Activated CD4-positive, alpha-beta memory T cell treated with anti-CD3 and anti-CD28 coated beads, Interleukin-2, amount 10 ng/mL, durations not matched to agents 7 days and 5 days (primary cell): ENCODE measurements around the gene MTARC2. TPM values are rescaled to one million over a fixed set of nuclear protein-coding genes. Genes with fewer than 3 reads are reported as not detected.

Experiments used
- CTCF ChIA-PET: fragments of 350-600 bp; sonication (Branson Sonifier 250); formaldehyde crosslinking; loops from one replicate; lab custom pipeline; 2021; ENCODE audit warnings: antibody characterized with exemption, inconsistent platforms; lab: Charles Lee
- POLR2A ChIA-PET: fragments of 350-600 bp; sonication (Branson Sonifier 250); formaldehyde crosslinking; loops from one replicate; lab custom pipeline; 2021; ENCODE audit warnings: antibody characterized with exemption; lab: Charles Lee
- DNase-seq: peaks from one replicate; pipeline ENCODE4 v3.0.0-alpha.2; 2020
- H3K27ac Mint-ChIP-seq: one replicate; pipeline ENCODE4 v1.8.0; 2021; ENCODE audit warnings: mild to moderate bottlenecking, mixed read lengths
- H3K27me3 Mint-ChIP-seq: one replicate; pipeline ENCODE4 v1.8.0; 2021; ENCODE audit warnings: mixed read lengths
- H3K36me3 Mint-ChIP-seq: one replicate; pipeline ENCODE4 v1.8.0; 2021; ENCODE audit warnings: low read depth, mixed read lengths
- H3K4me1 Mint-ChIP-seq: one replicate; pipeline ENCODE4 v1.8.0; 2021; ENCODE audit warnings: mixed read lengths
- H3K4me3 Mint-ChIP-seq: one replicate; pipeline ENCODE4 v1.8.0; 2021; ENCODE audit warnings: mild to moderate bottlenecking, mixed read lengths
- H3K9me3 Mint-ChIP-seq: one replicate; pipeline ENCODE4 v1.8.0; 2021; ENCODE audit warnings: mixed read lengths
- total RNA-seq, 2 experiments: library from RNA; stranded (reverse); gene quantifications; one replicate each; pipeline ENCODE4 v1.2.3, GENCODE V29; 2021

Gene MTARC2
- total RNA-seq, 2 experiments from 2014 or later: not detected

DNA sequence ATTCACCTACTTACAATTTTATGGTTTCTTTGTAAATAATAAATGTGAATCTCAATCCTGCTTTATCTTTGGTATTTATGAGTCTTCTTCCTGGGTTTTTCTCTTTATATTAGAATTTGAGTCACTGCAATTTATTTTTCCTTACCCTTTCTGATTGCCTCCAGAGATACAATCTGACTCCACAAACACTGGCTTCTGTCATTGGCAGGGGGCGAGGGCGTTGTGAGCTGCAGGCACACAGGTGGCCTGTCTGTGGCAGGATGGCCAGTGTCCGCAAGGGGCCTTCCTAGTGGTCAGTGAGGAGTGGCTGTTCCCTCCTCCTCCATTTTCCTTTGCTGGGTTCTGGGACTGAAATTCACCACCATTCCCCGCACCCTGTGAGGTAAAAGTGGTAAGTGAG is 36.6 kb downstream of the MTARC2 start:
- no peak overlapping the region for H3K4me3 Mint-ChIP-seq
- no peaks in the 10 kb centered on the region for H3K9me3 Mint-ChIP-seq
- no peaks in the 10 kb centered on the region for H3K4me1 Mint-ChIP-seq
- DNase-seq: no peak
- H3K27me3 Mint-ChIP-seq: peaks cover 61% of the 10 kb centered on the region
- no peaks in the 10 kb centered on the region for H3K36me3 Mint-ChIP-seq
- CTCF ChIA-PET: interaction anchor here (1.6 kb wide), 1 partner anchor 11 kb away, joined by 3 read pairs; no protein-coding TSS in a partner anchor
- no peak overlapping the region for H3K27ac Mint-ChIP-seq
- POLR2A ChIA-PET: no interaction called here

GRCh38 chr1:220785166-220786056 is 37.3 kb downstream of the MTARC2 start:
- H3K27me3 Mint-ChIP-seq: peaks cover 61% of the 10 kb centered on the region
- no peaks in the 10 kb centered on the region for H3K9me3 Mint-ChIP-seq
- POLR2A ChIA-PET: no interaction called here
- no peaks in the 10 kb centered on the region for H3K36me3 Mint-ChIP-seq
- no peak overlapping the region for H3K27ac Mint-ChIP-seq
- no peak for DNase-seq
- no peak overlapping the region for H3K4me3 Mint-ChIP-seq
- CTCF ChIA-PET: interaction anchor here (1.2 to 1.6 kb wide), 3 partner anchors 8 to 340 kb away, joined by 3 read pairs; no protein-coding TSS in a partner anchor
- no peaks in the 10 kb centered on the region for H3K4me1 Mint-ChIP-seq

GRCh38 chr1:220786057-220786336 is 37.9 kb downstream of the MTARC2 start:
- Mint-ChIP-seq H3K27ac (no peak overlapping the region), H3K36me3 (no peaks in the 10 kb centered on the region), H3K4me3 (no peak overlapping the region), H3K9me3 (no peaks in the 10 kb centered on the region), H3K4me1 (no peaks in the 10 kb centered on the region), H3K27me3 (peaks cover 62% of the 10 kb centered on the region)
- no peak for DNase-seq
- ChIA-PET CTCF (interaction anchor here (0.7 to 1.2 kb wide), 3 partner anchors 9 to 339 kb away, joined by 3 read pairs; no protein-coding TSS in a partner anchor), POLR2A (no interaction called here)

GRCh38 chr1:220786337-220787068 is 38.4 kb downstream of the MTARC2 start, which contains the start of gene MTARC1:
MTARC1 (plus strand) TSS chr1:220786913; CDS start chr1:220786945, 32 bp downstream.
- Mint-ChIP-seq H3K27ac (no peak within 1 kb of the TSS), H3K36me3 (no peaks in the 10 kb centered on the region), H3K4me3 (no peak within 1 kb of the TSS), H3K9me3 (no peaks in the 10 kb centered on the region), H3K27me3 (peaks cover 67% of the 10 kb centered on the region), H3K4me1 (no peaks in the 10 kb centered on the region)
- no peak for DNase-seq
- POLR2A ChIA-PET: no interaction called here
- CTCF ChIA-PET: interaction anchor here (0.7 to 1.2 kb wide), 3 partner anchors 10 to 339 kb away, joined by 3 read pairs; no protein-coding TSS in a partner anchor

GRCh38 chr1:220787069-220787619 is 39.0 kb downstream of the MTARC2 start:
- H3K36me3 Mint-ChIP-seq: no peaks in the 10 kb centered on the region
- no peaks in the 10 kb centered on the region for H3K4me1 Mint-ChIP-seq
- no peak for DNase-seq
- H3K4me3 Mint-ChIP-seq: no peak overlapping the region
- no peaks in the 10 kb centered on the region for H3K9me3 Mint-ChIP-seq
- H3K27ac Mint-ChIP-seq: no peak overlapping the region
- POLR2A ChIA-PET: no interaction called here
- peaks cover 64% of the 10 kb centered on the region for H3K27me3 Mint-ChIP-seq
- CTCF ChIA-PET: interaction anchor here (1.2 kb wide), 1 partner anchor 10 kb away, joined by 3 read pairs; no protein-coding TSS in a partner anchor

DNA sequence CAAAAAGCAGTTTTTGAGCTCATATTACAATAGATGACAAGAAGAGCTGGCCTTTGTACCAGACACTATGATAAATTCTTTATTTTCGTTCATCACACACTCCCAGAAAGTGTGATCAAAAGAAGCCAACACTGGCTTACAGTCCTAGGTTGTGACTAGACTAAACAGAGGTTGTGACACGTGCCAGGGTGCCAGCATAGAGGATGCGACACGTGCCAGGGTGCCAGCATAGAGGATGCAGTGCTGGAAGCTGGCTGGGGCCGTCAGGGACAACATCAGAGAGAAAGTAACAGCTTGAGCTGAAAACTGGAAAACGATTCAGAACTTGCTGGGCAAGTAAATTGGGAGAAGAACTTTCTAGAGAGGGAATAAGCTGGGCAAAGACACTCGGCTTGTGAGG is 40.8 kb downstream of the MTARC2 start:
- Mint-ChIP-seq H3K36me3 (no peaks in the 10 kb centered on the region), H3K27me3 (peaks cover 49% of the 10 kb centered on the region), H3K4me3 (no peak overlapping the region), H3K9me3 (no peaks in the 10 kb centered on the region), H3K27ac (no peak overlapping the region), H3K4me1 (no peaks in the 10 kb centered on the region)
- DNase-seq: no peak
- ChIA-PET POLR2A (no interaction called here), CTCF (interaction anchor here (1.2 to 1.5 kb wide), 2 partner anchors 12 to 14 kb away, joined by 4 to 6 read pairs; no protein-coding TSS in a partner anchor)

- POLR2A ChIA-PET: no interaction called here
- H3K4me3 Mint-ChIP-seq: no peak overlapping the region
- no peak overlapping the region for H3K27ac Mint-ChIP-seq
- H3K4me1 Mint-ChIP-seq: no peaks in the 10 kb centered on the region
- no peaks in the 10 kb centered on the region for H3K9me3 Mint-ChIP-seq
- CTCF ChIA-PET: interaction anchor here (1.2 to 1.5 kb wide), 2 partner anchors 13 to 14 kb away, joined by 4 to 6 read pairs; no protein-coding TSS in a partner anchor
- H3K27me3 Mint-ChIP-seq: peaks cover 45% of the 10 kb centered on the region
- no peak for DNase-seq
- no peaks in the 10 kb centered on the region for H3K36me3 Mint-ChIP-seq
These were observed 41.5 kb downstream of the MTARC2 start for GRCh38 chr1:220789532-220790147.

- POLR2A ChIA-PET: no interaction called here
- Mint-ChIP-seq H3K27me3 (peaks cover 29% of the 10 kb centered on the region), H3K4me3 (no peak overlapping the region), H3K36me3 (no peaks in the 10 kb centered on the region), H3K27ac (no peak overlapping the region), H3K9me3 (no peaks in the 10 kb centered on the region), H3K4me1 (no peaks in the 10 kb centered on the region)
- CTCF ChIA-PET: no interaction called here
- no peak for DNase-seq
These were observed 43.2 kb downstream of the MTARC2 start for GRCh38 chr1:220791285-220791684.

DNA sequence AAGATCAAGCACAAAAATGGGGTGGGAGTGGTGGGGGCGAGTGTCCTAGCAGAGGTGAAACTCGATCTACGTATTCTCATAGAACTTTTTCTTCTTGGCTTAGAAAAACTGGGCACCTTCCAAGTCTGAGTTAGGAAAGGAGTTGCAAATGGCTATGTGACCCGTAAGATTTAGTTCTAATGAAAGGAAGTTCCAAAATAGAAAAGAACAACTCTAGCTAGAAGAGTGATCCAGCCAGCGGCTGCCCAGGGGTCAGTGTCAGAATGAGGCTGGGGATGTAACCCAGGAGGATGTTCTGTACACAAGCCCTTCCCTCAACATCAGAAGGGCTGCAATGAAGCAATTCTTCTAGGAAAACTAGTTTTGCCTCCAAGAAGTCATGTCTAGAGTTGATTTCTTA is 43.8 kb downstream of the MTARC2 start:
- H3K36me3 Mint-ChIP-seq: no peaks in the 10 kb centered on the region
- ChIA-PET POLR2A (no interaction called here), CTCF (no interaction called here)
- no peaks in the 10 kb centered on the region for H3K9me3 Mint-ChIP-seq
- no peaks in the 10 kb centered on the region for H3K4me1 Mint-ChIP-seq
- no peak overlapping the region for H3K4me3 Mint-ChIP-seq
- H3K27ac Mint-ChIP-seq: no peak overlapping the region
- DNase-seq: no peak
- peaks cover 26% of the 10 kb centered on the region for H3K27me3 Mint-ChIP-seq

DNA sequence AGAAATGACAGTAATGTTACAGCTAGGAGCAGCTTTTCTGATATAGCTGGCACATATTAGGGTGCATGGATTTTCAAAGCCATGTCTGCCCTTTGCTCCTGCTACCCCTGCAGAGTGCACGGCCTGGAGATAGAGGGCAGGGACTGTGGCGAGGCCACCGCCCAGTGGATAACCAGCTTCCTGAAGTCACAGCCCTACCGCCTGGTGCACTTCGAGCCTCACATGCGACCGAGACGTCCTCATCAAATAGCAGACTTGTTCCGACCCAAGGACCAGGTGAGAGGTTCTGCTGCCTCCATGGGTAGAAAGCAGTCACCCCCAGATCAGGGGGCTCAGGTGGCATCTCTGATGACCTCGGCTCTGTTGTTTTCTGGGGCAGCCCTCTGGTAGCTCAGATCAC is 48.4 kb downstream of the MTARC2 start:
- ChIA-PET POLR2A (no interaction called here), CTCF (no interaction called here)
- Mint-ChIP-seq H3K4me3 (no peak overlapping the region), H3K4me1 (no peaks in the 10 kb centered on the region), H3K27me3 (peaks cover 2% of the 10 kb centered on the region), H3K9me3 (no peaks in the 10 kb centered on the region), H3K27ac (no peak overlapping the region), H3K36me3 (no peaks in the 10 kb centered on the region)
- DNase-seq: no peak

DNA sequence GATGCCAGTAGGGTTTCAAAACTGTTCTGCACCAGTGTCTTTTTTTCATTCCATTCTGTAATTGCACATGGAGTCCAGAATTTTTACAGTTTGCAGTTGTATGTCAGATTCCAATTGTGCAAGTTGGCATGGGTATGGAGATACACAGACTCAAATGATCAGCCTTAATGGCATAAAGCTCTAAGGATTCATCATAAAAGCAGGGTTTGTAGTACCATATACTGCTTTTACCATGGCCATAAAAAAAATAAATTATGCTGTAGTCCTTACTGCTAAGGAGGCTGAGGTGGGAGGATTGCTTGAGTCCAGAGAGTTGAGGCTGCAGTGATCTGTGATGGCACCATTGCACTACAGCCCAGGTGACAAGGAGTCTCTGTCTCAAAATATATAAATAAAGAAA is 48.9 kb downstream of the MTARC2 start:
- ChIA-PET POLR2A (no interaction called here), CTCF (no interaction called here)
- DNase-seq: no peak
- H3K27me3 Mint-ChIP-seq: no peaks in the 10 kb centered on the region
- no peak overlapping the region for H3K4me3 Mint-ChIP-seq
- H3K9me3 Mint-ChIP-seq: no peaks in the 10 kb centered on the region
- H3K27ac Mint-ChIP-seq: no peak overlapping the region
- no peaks in the 10 kb centered on the region for H3K4me1 Mint-ChIP-seq
- no peaks in the 10 kb centered on the region for H3K36me3 Mint-ChIP-seq

GRCh38 chr1:220797553-220797952 is 49.4 kb downstream of the MTARC2 start:
- H3K9me3 Mint-ChIP-seq: no peaks in the 10 kb centered on the region
- no peak for DNase-seq
- H3K27ac Mint-ChIP-seq: no peak overlapping the region
- no peaks in the 10 kb centered on the region for H3K36me3 Mint-ChIP-seq
- H3K27me3 Mint-ChIP-seq: no peaks in the 10 kb centered on the region
- H3K4me1 Mint-ChIP-seq: no peaks in the 10 kb centered on the region
- ChIA-PET CTCF (no interaction called here), POLR2A (no interaction called here)
- no peak overlapping the region for H3K4me3 Mint-ChIP-seq

DNA sequence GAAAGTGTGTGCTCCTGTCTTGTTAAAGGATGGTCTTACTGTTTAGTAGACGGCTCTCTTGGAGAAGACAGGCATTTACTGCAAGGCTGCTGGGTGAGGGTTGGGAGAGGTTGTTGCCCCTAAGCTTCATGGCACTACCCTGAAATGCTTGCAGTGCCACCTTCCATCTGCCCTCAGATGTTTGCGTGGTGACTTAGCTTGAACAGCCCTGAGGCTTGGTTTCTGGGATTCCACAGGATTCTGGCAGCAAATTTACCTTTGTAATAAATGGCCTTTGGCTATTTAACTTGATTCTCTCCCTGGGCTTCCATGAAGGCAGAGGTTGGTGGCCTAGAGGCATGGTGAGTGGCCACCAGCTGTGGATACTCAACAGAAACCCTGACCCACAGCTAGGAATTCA is 50.2 kb downstream of the MTARC2 start:
- H3K27me3 Mint-ChIP-seq: peaks cover 2% of the 10 kb centered on the region

More for the DNA sequence above, 50.2 kb downstream of the MTARC2 start:
- CTCF ChIA-PET: no interaction called here
- Mint-ChIP-seq H3K4me3 (no peak overlapping the region), H3K4me1 (no peaks in the 10 kb centered on the region), H3K36me3 (no peaks in the 10 kb centered on the region), H3K27ac (no peak overlapping the region), H3K9me3 (no peaks in the 10 kb centered on the region)
- DNase-seq: no peak
- POLR2A ChIA-PET: no interaction called here
